Ascending aorta (tissue), 2 donors: ENCODE results near the gene SYCN. TPM values are rescaled to one million over a fixed set of nuclear protein-coding genes. Genes with fewer than 3 reads are reported as not detected.

ENCODE experiments used
- DNase-seq, 2 donors: peaks; one replicate each; pipeline ENCODE4 v3.0.0-alpha.2; 2019; ENCODE audit warnings: low spot score in 2 of 2
- H3K27ac ChIP-seq, 2 donors: fragments of 200-600 bp; sonication (generic); one replicate each; pipeline ENCODE4 v1.5.1; 2016 to 2017; ENCODE audit warnings: mild to moderate bottlenecking in 1 of 2
- H3K27me3 ChIP-seq: fragments of 200-600 bp; sonication (generic); one replicate; pipeline ENCODE4 v1.5.1; 2017
- H3K36me3 ChIP-seq, 2 donors: fragments of 200-600 bp; sonication (generic); one replicate each; pipeline ENCODE4 v1.5.1; 2016
- H3K4me1 ChIP-seq, 2 donors: fragments of 200-600 bp; sonication (generic); one replicate each; pipeline ENCODE4 v1.5.1; 2016 to 2017; ENCODE audit warnings: mild to moderate bottlenecking in 1 of 2
- H3K4me3 ChIP-seq, 2 donors: fragments of 200-600 bp; sonication (generic); one replicate each; pipeline ENCODE4 v1.5.1; 2016 to 2017; ENCODE audit warnings: mild to moderate bottlenecking in 1 of 2
- H3K9me3 ChIP-seq, 2 donors: fragments of 200-600 bp; sonication (generic); one replicate each; pipeline ENCODE4 v1.5.1; 2016
- intact Hi-C: fragments of 100-400 bp; cut with DNase I; formaldehyde crosslinking; loops from one replicate; pipeline ENCODE4 v1.15.1; 2023
- total RNA-seq: library from RNA; depleted of rRNA; stranded (reverse); fragments of >200 nt; gene quantifications from one replicate; pipeline ENCODE4 v1.1.0, GENCODE V29; 2016
- TF ChIP-seq, protein P1 (sequence below), 3 experiments: fragments of 200-600 bp in 2 of 3; fragments of 450-650 bp in 1 of 3; sonication (generic) in 2 of 3; IDR thresholded peaks; one replicate each; pipeline ENCODE4 v1.5.1; 2016 to 2019; ENCODE audit warnings: antibody characterized with exemption in 3 of 3, mild to moderate bottlenecking in 1 of 3, moderate library complexity in 1 of 3

SYCN gene
- total RNA-seq, 1 donor from 2014 or later, result not detected

- TF ChIP-seq, protein P1, sequence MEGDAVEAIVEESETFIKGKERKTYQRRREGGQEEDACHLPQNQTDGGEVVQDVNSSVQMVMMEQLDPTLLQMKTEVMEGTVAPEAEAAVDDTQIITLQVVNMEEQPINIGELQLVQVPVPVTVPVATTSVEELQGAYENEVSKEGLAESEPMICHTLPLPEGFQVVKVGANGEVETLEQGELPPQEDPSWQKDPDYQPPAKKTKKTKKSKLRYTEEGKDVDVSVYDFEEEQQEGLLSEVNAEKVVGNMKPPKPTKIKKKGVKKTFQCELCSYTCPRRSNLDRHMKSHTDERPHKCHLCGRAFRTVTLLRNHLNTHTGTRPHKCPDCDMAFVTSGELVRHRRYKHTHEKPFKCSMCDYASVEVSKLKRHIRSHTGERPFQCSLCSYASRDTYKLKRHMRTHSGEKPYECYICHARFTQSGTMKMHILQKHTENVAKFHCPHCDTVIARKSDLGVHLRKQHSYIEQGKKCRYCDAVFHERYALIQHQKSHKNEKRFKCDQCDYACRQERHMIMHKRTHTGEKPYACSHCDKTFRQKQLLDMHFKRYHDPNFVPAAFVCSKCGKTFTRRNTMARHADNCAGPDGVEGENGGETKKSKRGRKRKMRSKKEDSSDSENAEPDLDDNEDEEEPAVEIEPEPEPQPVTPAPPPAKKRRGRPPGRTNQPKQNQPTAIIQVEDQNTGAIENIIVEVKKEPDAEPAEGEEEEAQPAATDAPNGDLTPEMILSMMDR (IDR thresholded peaks at IDR 0.05), result no peak
- peaks cover 23 to 28% of the 10 kb centered on the region in 2 donors for H3K36me3 ChIP-seq
- H3K9me3 ChIP-seq, result no peaks in the 10 kb centered on the region
- H3K27me3 ChIP-seq, result no peaks in the 10 kb centered on the region
- no peak for DNase-seq
- H3K4me3 ChIP-seq, result no peak overlapping the region
- no peaks in the 10 kb centered on the region for H3K4me1 ChIP-seq
- intact Hi-C loops, result loop anchor here (10.0 kb wide), 1 partner anchor 144 kb away; the partner anchor contains the start of gene LRFN1
- H3K27ac ChIP-seq, result no peak overlapping the region
These were observed 23.3 kb downstream of the SYCN start for GRCh38 chr19:39180749-39181148.

- intact Hi-C loops, result loop anchor here (10.0 kb wide), 1 partner anchor 145 kb away; the partner anchor contains the start of gene LRFN1
- no peak for DNase-seq
- Histone ChIP-seq H3K9me3 (no peaks in the 10 kb centered on the region), H3K27me3 (no peaks in the 10 kb centered on the region), H3K27ac (no peak overlapping the region), H3K36me3 (peaks cover 30 to 37% of the 10 kb centered on the region in 2 donors), H3K4me1 (no peaks in the 10 kb centered on the region), H3K4me3 (no peak overlapping the region)
- TF ChIP-seq, protein P1 (IDR thresholded peaks at IDR 0.05), result no peak
These were observed 24.3 kb downstream of the SYCN start for GRCh38 chr19:39179754-39180153.

DNA sequence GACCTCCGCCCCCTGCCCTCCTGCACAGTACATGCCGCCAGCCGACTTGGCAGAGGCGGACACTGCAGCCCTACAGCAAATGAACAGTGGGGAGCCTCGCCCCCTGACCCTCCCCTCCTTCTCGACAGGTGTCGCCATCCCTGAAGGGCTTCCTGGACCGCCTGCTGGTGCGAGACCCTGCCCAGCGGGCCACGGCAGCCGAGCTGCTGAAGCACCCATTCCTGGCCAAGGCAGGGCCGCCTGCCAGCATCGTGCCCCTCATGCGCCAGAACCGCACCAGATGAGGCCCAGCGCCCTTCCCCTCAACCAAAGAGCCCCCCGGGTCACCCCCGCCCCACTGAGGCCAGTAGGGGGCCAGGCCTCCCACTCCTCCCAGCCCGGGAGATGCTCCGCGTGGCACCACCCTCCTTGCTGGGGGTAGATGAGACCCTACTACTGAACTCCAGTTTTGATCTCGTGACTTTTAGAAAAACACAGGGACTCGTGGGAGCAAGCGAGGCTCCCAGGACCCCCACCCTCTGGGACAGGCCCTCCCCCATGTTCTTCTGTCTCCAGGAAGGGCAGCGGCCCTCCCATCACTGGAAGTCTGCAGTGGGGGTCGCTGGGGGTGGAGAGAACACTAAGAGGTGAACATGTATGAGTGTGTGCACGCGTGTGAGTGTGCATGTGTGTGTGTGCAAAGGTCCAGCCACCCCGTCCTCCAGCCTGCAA is 25.6 kb downstream of the SYCN start:
- Histone ChIP-seq H3K4me1 (no peaks in the 10 kb centered on the region), H3K27me3 (no peaks in the 10 kb centered on the region), H3K27ac (no peak overlapping the region), H3K9me3 (no peaks in the 10 kb centered on the region), H3K36me3 (peaks cover 33 to 50% of the 10 kb centered on the region in 2 donors), H3K4me3 (no peak overlapping the region)
- DNase-seq, result no peak
- TF ChIP-seq, protein P1 (IDR thresholded peaks at IDR 0.05), result no peak
- intact Hi-C loops, result no loop called here

DNA sequence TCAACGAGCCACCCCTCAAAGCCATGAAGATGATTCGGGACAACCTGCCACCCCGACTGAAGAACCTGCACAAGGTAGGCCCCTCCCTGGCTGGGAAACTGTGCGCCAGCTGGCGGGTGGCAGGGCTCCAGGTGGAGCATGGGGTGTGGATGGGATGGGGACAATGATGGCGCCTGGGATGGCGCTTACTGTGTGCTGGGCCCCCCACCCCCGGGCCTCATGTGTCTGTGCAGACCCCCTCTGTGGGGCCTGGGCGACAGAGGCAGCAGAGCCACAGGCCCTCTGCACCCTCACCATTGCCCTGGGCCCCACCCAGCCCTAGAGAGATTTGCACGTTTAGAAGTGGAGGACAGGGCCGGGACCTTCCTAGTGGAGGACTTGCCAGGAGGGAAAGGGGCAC is 26.3 kb downstream of the SYCN start:
- Histone ChIP-seq H3K4me3 (no peak overlapping the region), H3K36me3 (peaks cover 33 to 58% of the 10 kb centered on the region in 2 donors), H3K27me3 (no peaks in the 10 kb centered on the region), H3K4me1 (no peaks in the 10 kb centered on the region), H3K27ac (no peak overlapping the region), H3K9me3 (no peaks in the 10 kb centered on the region)
- TF ChIP-seq, protein P1 (IDR thresholded peaks at IDR 0.05), result no peak
- DNase-seq, result no peak
- intact Hi-C loops, result no loop called here

- Histone ChIP-seq H3K4me3 (no peak overlapping the region), H3K4me1 (no peaks in the 10 kb centered on the region), H3K36me3 (peaks cover 33 to 60% of the 10 kb centered on the region in 2 donors), H3K27me3 (no peaks in the 10 kb centered on the region), H3K9me3 (no peaks in the 10 kb centered on the region), H3K27ac (no peak overlapping the region)
- intact Hi-C loops, result no loop called here
- no peak for DNase-seq
- TF ChIP-seq, protein P1 (IDR thresholded peaks at IDR 0.05), result no peak
These were observed 26.9 kb downstream of the SYCN start for GRCh38 chr19:39177110-39177699.
